PFSK-1 (cell line): ENCODE results near the gene SLC22A12.

Experiments used
- FOXP2 ChIP-seq: optimal IDR thresholded peaks from 2 replicates; pipeline ENCODE3; 2011; ENCODE audit warnings: borderline replicate concordance, control low read depth, inconsistent platforms; ENCODE audit not compliant: insufficient read depth; ENCODE audit errors: extremely low read length, extremely low read depth
- POLR2AphosphoS5 ChIP-seq: IDR thresholded peaks from 2 replicates; pipeline ENCODE4 v1.6.1; 2012; ENCODE audit warnings: low read depth, mild to moderate bottlenecking, control low read depth, low read length, moderate library complexity
- SIN3A ChIP-seq: IDR thresholded peaks from 2 replicates; pipeline ENCODE4 v1.6.1; 2012; ENCODE audit warnings: mild to moderate bottlenecking, low read length, moderate library complexity, borderline replicate concordance; ENCODE audit not compliant: insufficient read depth
- TAF1 ChIP-seq: IDR thresholded peaks from 2 replicates; pipeline ENCODE4 v1.6.1; 2012; ENCODE audit warnings: low read length, control low read depth, borderline replicate concordance; ENCODE audit not compliant: insufficient read depth
- TF ChIP-seq, protein P1 (sequence below), 2 experiments: IDR thresholded peaks; 2 replicates each; pipeline versions ENCODE4 v1.6.1 to v1.8.0; 2011 to 2012; ENCODE audit warnings: low read depth in 2 of 2, low read length in 2 of 2, control low read depth in 1 of 2, inconsistent platforms in 1 of 2, mild to moderate bottlenecking in 1 of 2, moderate library complexity in 1 of 2; ENCODE audit not compliant: insufficient read depth in 1 of 2

Gene SLC22A12

DNA sequence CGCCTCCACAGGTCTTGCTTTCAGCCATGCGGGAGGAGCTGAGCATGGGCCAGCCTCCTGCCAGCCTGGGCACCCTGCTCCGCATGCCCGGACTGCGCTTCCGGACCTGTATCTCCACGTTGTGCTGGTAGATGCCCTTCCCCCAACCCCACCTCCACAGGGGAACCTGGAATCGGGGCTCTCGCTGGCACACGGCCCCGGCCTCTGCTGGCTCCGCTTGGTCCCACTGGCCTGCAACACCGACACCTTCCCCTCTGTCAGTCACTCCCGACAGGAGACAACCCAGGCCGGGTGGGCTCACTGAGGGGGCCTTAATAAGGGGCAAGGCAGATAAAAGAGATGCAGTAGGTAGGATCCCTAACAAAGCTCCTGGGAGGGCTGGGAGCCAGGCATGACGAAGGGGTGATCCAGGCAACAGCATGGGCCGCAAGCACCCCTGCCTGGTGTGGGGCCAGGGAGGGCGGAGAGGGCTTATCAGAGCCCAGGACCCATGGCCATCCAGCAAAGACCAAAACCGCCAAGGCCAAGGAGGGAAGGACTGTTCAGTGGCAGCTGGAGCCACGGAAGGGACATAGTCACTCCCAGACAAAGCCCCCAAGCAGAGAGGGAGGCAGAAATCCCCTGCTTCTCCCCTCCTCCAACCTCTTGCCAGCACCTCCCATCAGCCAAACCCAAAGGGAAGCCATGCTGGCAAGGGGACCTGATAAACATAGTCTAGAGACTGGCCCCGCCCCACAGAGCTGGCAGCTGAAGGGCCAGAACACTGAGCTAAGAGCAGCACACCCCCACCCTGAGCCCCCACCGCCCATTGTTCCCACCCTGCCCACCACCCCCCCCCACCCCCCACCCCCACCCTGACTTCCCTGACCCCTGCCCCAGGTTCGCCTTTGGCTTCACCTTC is 8.0 kb downstream of the SLC22A12 start:
- TF ChIP-seq TAF1: no peak
- TF ChIP-seq FOXP2: no peak
- TF ChIP-seq, protein P1, sequence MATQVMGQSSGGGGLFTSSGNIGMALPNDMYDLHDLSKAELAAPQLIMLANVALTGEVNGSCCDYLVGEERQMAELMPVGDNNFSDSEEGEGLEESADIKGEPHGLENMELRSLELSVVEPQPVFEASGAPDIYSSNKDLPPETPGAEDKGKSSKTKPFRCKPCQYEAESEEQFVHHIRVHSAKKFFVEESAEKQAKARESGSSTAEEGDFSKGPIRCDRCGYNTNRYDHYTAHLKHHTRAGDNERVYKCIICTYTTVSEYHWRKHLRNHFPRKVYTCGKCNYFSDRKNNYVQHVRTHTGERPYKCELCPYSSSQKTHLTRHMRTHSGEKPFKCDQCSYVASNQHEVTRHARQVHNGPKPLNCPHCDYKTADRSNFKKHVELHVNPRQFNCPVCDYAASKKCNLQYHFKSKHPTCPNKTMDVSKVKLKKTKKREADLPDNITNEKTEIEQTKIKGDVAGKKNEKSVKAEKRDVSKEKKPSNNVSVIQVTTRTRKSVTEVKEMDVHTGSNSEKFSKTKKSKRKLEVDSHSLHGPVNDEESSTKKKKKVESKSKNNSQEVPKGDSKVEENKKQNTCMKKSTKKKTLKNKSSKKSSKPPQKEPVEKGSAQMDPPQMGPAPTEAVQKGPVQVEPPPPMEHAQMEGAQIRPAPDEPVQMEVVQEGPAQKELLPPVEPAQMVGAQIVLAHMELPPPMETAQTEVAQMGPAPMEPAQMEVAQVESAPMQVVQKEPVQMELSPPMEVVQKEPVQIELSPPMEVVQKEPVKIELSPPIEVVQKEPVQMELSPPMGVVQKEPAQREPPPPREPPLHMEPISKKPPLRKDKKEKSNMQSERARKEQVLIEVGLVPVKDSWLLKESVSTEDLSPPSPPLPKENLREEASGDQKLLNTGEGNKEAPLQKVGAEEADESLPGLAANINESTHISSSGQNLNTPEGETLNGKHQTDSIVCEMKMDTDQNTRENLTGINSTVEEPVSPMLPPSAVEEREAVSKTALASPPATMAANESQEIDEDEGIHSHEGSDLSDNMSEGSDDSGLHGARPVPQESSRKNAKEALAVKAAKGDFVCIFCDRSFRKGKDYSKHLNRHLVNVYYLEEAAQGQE (IDR thresholded peaks at IDR 0.05; ENCODE audit: insufficient read depth in 1 of 2, low read depth in 2 of 2, low read length in 2 of 2): no peak
- TF ChIP-seq SIN3A: no peak
- no peak for TF ChIP-seq POLR2AphosphoS5

- TF ChIP-seq POLR2AphosphoS5 (no peak), FOXP2 (no peak), SIN3A (no peak)
Measured at GRCh38 chr11:64599698-64600211, 8.7 kb downstream of the SLC22A12 start.

DNA sequence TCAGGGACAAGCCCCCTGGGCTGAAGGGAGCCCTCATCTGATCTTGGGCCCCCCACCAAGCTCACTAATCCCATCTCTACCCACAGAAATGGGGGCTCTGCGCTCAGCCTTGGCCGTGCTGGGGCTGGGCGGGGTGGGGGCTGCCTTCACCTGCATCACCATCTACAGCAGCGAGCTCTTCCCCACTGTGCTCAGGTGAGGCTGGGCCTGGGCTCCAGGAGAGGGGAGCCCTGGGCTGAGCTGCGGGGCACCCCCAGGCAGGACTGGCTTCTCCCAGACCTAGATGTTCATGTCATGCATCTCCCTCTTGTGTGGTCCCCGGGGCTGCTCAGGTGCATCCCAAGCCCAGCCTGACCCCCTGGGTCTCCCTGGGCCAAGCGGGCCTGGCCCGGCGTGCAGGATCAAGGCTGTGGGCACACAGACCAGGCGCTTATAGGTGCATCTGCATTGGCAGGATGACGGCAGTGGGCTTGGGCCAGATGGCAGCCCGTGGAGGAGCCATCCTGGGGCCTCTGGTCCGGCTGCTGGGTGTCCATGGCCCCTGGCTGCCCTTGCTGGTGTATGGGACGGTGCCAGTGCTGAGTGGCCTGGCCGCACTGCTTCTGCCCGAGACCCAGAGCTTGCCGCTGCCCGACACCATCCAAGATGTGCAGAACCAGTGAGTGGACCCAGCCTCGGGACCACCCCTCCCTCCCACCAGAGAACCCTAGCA is 9.4 kb downstream of the SLC22A12 start:
- TF ChIP-seq, protein P1 (IDR thresholded peaks at IDR 0.05; ENCODE audit: insufficient read depth in 1 of 2, low read depth in 2 of 2, low read length in 2 of 2): no peak
- TF ChIP-seq FOXP2 (no peak), SIN3A (no peak), POLR2AphosphoS5 (no peak), TAF1 (no peak)

- TF ChIP-seq, protein P1 (IDR thresholded peaks at IDR 0.05; ENCODE audit: insufficient read depth in 1 of 2, low read depth in 2 of 2, low read length in 2 of 2): no peak
- TF ChIP-seq FOXP2: no peak
- no peak for TF ChIP-seq TAF1
- TF ChIP-seq SIN3A: no peak
- no peak for TF ChIP-seq POLR2AphosphoS5
Measured at GRCh38 chr11:64601605-64602465, 10.8 kb downstream of the SLC22A12 start.
